Activated CD8-positive, alpha-beta T cell treated with anti-CD3 and anti-CD28 coated beads for 36 hours (primary cell): ENCODE measurements around the gene CDR2. TPM values are rescaled to one million over a fixed set of nuclear protein-coding genes. Genes with fewer than 3 reads are reported as not detected.
"Not testable (repeated sequence)": the region's sequence is repeated elsewhere in the genome, so short reads cannot be mapped to it uniquely, and the experiment has no call there.

Source experiments
- ATAC-seq: fragments of 200-7000 bp; cut with Tn5 transposase; one replicate; pipeline ENCODE4 v1.10.0; 2021; ENCODE audit warnings: mild to moderate bottlenecking, moderate library complexity
- CTCF ChIA-PET: fragments of 350-600 bp; sonication (Branson Sonifier 250); formaldehyde crosslinking; loops from one replicate; lab custom pipeline; 2021; ENCODE audit warnings: antibody characterized with exemption; lab: Charles Lee
- POLR2A ChIA-PET: fragments of 350-600 bp; sonication (Branson Sonifier 250); formaldehyde crosslinking; loops from one replicate; lab custom pipeline; 2021; ENCODE audit warnings: antibody characterized with exemption; lab: Charles Lee
- DNase-seq: peaks from one replicate; pipeline ENCODE4 v3.0.0-alpha.2; 2020
- H3K27ac Mint-ChIP-seq: one replicate; pipeline ENCODE4 v1.8.0; 2021; ENCODE audit warnings: mild to moderate bottlenecking, mixed read lengths
- H3K27me3 Mint-ChIP-seq: one replicate; pipeline ENCODE4 v1.8.0; 2021; ENCODE audit warnings: mixed read lengths
- H3K36me3 Mint-ChIP-seq: one replicate; pipeline ENCODE4 v1.8.0; 2021; ENCODE audit warnings: low read depth, mixed read lengths
- H3K4me1 Mint-ChIP-seq: one replicate; pipeline ENCODE4 v1.8.0; 2021; ENCODE audit warnings: low read depth, mixed read lengths
- H3K4me3 Mint-ChIP-seq: one replicate; pipeline ENCODE4 v1.8.0; 2021; ENCODE audit warnings: mild to moderate bottlenecking, moderate library complexity, mixed read lengths
- H3K9me3 Mint-ChIP-seq: one replicate; pipeline ENCODE4 v1.8.0; 2021; ENCODE audit warnings: mixed read lengths
- CTCF ChIP-seq: fragments of 200-600 bp; IDR thresholded peaks from one replicate; pipeline ENCODE4 v1.8.0; 2022; ENCODE audit warnings: antibody characterized with exemption, mild to moderate bottlenecking
- intact Hi-C: fragments of 100-400 bp; cut with micrococcal nuclease; formaldehyde crosslinking; loops from one replicate; pipeline ENCODE4 v1.10.0; 2022
- total RNA-seq, 2 experiments: library from RNA; stranded (reverse); gene quantifications; one replicate each; pipeline ENCODE4 v1.2.3, GENCODE V29; 2021

The CDR2 gene
- total RNA-seq, 2 experiments from 2014 or later: 34.7 to 37.6 TPM

- POLR2A ChIA-PET: no interaction called here
- no peak for DNase-seq
- Mint-ChIP-seq H3K9me3 (no peaks in the 10 kb centered on the region), H3K36me3 (peaks cover 34% of the 10 kb centered on the region), H3K4me3 (no peak overlapping the region), H3K27ac (no peak overlapping the region), H3K27me3 (no peaks in the 10 kb centered on the region), H3K4me1 (peaks cover 9% of the 10 kb centered on the region)
- TF ChIP-seq CTCF: no peak
- intact Hi-C loops: no loop called here
- CTCF ChIA-PET: interaction anchor here (2.1 kb wide), 2 partner anchors 14 to 230 kb away, joined by 4 to 6 read pairs; no protein-coding TSS in a partner anchor
- ATAC-seq: no peak
These were observed 66.6 kb downstream of the CDR2 start for GRCh38 chr16:22307838-22308237.

GRCh38 chr16:22306788-22307187, 67.6 kb downstream of the CDR2 start:
- DNase-seq (no peak), ATAC-seq (no peak)
- TF ChIP-seq CTCF: no peak
- POLR2A ChIA-PET: no interaction called here
- Mint-ChIP-seq H3K36me3 (peaks cover 37% of the 10 kb centered on the region), H3K4me3 (no peak overlapping the region), H3K27ac (no peak overlapping the region), H3K9me3 (no peaks in the 10 kb centered on the region), H3K4me1 (peaks cover 12% of the 10 kb centered on the region), H3K27me3 (no peaks in the 10 kb centered on the region)
- intact Hi-C loops: no loop called here
- CTCF ChIA-PET: no interaction called here

GRCh38 chr16:22304411-22304810, 70.0 kb downstream of the CDR2 start:
- no peak for DNase-seq
- CTCF ChIA-PET: no interaction called here

GRCh38 chr16:22302776-22303363, 71.5 kb downstream of the CDR2 start:
- peaks cover 45% of the 10 kb centered on the region for H3K36me3 Mint-ChIP-seq
- no peak overlapping the region for H3K4me3 Mint-ChIP-seq
- H3K4me1 Mint-ChIP-seq: peaks cover 37% of the 10 kb centered on the region
- H3K27me3 Mint-ChIP-seq: no peaks in the 10 kb centered on the region
- no peaks in the 10 kb centered on the region for H3K9me3 Mint-ChIP-seq
- ChIA-PET CTCF (no interaction called here), POLR2A (interaction anchor here (1.2 kb wide), 1 partner anchor 11 kb away, joined by 4 read pairs; no protein-coding TSS in a partner anchor)
- DNase-seq (no peak), ATAC-seq (no peak)
- H3K27ac Mint-ChIP-seq: peak overlapping the region; percentile 14
- intact Hi-C loops: no loop called here
- TF ChIP-seq CTCF: no peak

More at GRCh38 chr16:22304411-22304810, 70.0 kb downstream of the CDR2 start:
- Mint-ChIP-seq H3K27me3 (no peaks in the 10 kb centered on the region), H3K27ac (no peak overlapping the region), H3K4me3 (no peak overlapping the region), H3K4me1 (peaks cover 28% of the 10 kb centered on the region), H3K9me3 (no peaks in the 10 kb centered on the region), H3K36me3 (peaks cover 39% of the 10 kb centered on the region)
- intact Hi-C loops: no loop called here
- no peak for TF ChIP-seq CTCF
- no peak for ATAC-seq
- POLR2A ChIA-PET: interaction anchor here (1.2 kb wide), 1 partner anchor 10 kb away, joined by 4 read pairs; no protein-coding TSS in a partner anchor

GRCh38 chr16:22301423-22301822, 73.0 kb downstream of the CDR2 start:
- DNase-seq, ATAC-seq, H3K27me3 Mint-ChIP-seq, H3K27ac Mint-ChIP-seq, H3K4me3 Mint-ChIP-seq, intact Hi-C loops, H3K9me3 Mint-ChIP-seq: not testable (repeated sequence)
- CTCF ChIA-PET: interaction anchor here (0.6 to 2.9 kb wide), 9 partner anchors 8 to 107 kb away, joined by 3 to 34 read pairs (median 8); partner anchors contain the start of gene EEF2K
- peaks cover 46% of the 10 kb centered on the region for H3K36me3 Mint-ChIP-seq
- POLR2A ChIA-PET: interaction anchor here (1.6 to 1.8 kb wide), 2 partner anchors 7 to 11 kb away, joined by 4 to 8 read pairs; no protein-coding TSS in a partner anchor
- H3K4me1 Mint-ChIP-seq: peaks cover 37% of the 10 kb centered on the region
